SK-MEL-5 (cell line): ENCODE measurements around the gene IGFBP2. TPM values are rescaled to one million over a fixed set of nuclear protein-coding genes. Genes with fewer than 3 reads are reported as not detected.

Experiments used
- DNase-seq: peaks from one replicate; pipeline ENCODE4 v3.0.0-alpha.2; 2016; ENCODE audit warnings: low read depth, low spot score
- in situ Hi-C: cut with HindIII; loops from 2 replicates; pipeline ENCODE4 v1.10.0; 2016; ENCODE audit warnings: low sequenced_read_pairs, high pct_unique_total_duplicates, low pct_unique_long_range_greater_than_20kb
- total RNA-seq: library from RNA; depleted of rRNA; stranded (reverse); fragments of >200 nt; shearing (Covaris generic); gene quantifications from 2 replicates; pipeline ENCODE4 v1.2.3, GENCODE V29; 2014; rRNA removed

The IGFBP2 gene
- total RNA-seq, 1 experiment from 2014 or later: 479 TPM

DNA sequence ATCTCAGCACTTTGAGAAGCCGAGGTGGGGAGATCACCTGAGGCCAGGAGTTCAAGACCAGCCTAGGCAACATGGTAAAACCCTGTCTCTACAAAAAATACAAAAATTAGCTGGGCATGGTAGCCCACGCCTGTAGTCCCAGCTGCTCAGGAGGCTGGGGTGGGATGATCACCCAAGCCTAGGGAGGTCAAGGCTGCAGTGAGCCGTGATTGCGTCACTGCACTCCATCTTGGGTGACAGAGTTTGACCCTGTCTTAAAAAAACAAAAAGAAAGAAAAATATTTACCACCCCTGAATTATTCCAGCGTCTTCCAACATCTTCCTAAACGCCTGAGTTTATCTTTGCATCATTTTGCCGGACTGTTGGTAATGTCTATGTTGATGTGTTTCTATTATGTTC lies 68.3 kb downstream of the IGFBP2 start:
- in situ Hi-C loops: no loop called here
- DNase-seq: no peak

DNA sequence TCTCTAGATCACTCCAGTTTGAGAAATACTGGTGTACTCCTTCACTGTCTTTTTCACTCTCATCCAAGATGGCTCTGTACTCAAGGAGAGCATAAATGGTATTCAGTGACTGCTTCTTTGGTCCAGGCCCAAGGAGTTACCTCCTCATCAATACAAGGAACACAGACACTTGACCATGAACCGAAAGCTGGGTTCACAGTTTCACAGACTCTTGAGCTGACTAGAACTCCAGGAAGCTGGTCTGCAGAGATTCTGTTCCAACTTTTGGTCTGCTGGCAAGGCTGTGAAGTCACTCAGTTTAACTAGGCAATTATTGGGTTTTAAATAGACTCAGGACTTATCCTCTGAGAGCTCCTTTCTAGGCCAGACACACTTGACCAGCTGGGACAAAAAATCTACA lies 69.5 kb downstream of the IGFBP2 start:
- in situ Hi-C loops: no loop called here
- no peak for DNase-seq

DNA sequence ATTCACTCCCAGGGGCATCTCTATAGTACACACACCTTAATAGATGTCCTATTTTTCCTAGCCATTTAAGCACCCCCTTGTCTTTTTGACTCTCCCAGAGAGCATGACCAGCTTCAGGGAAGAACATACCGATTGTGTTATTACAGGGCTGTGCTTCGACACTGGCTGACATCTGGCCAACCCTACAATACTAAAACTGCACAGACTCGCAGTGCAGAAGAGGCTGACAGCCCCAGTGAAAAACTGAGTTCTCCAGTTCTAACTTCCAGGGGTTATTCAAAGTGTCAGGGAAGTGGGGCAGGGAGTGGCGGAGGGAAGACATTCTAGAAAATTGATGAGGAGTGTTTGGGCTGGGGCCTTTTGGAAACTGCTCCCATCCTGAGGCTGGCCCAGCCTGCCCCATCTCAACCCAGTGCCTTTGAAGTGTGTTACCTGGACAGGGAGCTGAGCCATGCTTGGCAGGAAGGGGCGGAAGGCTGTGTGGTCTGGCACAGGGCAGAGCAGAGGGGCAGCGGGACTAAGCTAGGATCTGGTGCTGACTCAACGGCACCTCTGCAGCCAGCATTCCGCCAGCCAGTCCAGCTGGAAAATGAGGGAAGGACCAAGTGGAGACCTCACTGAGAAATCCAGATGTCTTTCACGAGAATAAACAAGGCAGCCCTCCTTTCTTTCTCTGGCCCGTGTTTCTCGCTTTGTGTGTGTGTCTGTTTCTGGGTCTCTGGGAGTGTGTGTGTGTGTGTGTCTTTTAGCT lies 77.5 kb downstream of the IGFBP2 start:
- DNase-seq: no peak
- in situ Hi-C loops: no loop called here

DNA sequence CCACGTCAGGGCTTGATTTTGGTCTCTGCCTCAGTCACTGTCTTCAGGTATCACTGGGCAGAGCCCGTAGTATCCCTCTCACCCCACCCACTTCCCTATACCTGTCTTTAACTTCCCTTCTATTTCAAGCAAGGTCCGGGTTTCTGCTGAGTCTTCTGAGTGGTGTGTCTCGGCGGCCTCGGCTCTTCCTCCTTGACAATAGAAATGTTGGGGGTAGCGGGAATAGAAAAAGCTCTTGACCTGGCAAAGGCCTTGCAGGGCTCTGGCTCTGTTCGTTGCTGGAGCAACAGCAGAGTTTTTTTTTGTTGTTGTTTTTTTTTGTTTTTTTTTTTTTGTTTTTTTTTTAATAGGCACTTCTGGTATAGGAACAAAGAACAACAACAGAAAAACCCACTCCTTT lies 78.1 kb downstream of the IGFBP2 start:
- in situ Hi-C loops: no loop called here
- no peak for DNase-seq

GRCh38 chr2:216713691-216714336 lies 80.6 kb downstream of the IGFBP2 start:
- peak; percentile 84 for DNase-seq
- in situ Hi-C loops: no loop called here

Other genes with a start within 250 kb of the IGFBP2 start
- 6.5 and 7.3 TPM in 2 replicates for gene SMARCAL1, start 220.9 kb upstream of the IGFBP2 start, total RNA-seq
- 3,239 and 3,688 TPM in 2 replicates for gene RPL37A, start 134.6 kb upstream of the IGFBP2 start, total RNA-seq
- 0.03 and 0.48 TPM in 2 replicates for gene IGFBP5, start 62.1 kb downstream of the IGFBP2 start, total RNA-seq
- gene TNP1, start 226.6 kb downstream of the IGFBP2 start, total RNA-seq: not detected in 2 replicates